HG03521 (cell line): ENCODE measurements around the gene ZSCAN18.

ENCODE experiments used
- ATAC-seq: cut with Tn5 transposase; IDR thresholded peaks from one replicate; pipeline ENCODE4 v1.9.1; 2021; ENCODE audit warnings: mild to moderate bottlenecking, moderate library complexity; ENCODE audit not compliant: unreplicated experiment

ZSCAN18 gene

DNA sequence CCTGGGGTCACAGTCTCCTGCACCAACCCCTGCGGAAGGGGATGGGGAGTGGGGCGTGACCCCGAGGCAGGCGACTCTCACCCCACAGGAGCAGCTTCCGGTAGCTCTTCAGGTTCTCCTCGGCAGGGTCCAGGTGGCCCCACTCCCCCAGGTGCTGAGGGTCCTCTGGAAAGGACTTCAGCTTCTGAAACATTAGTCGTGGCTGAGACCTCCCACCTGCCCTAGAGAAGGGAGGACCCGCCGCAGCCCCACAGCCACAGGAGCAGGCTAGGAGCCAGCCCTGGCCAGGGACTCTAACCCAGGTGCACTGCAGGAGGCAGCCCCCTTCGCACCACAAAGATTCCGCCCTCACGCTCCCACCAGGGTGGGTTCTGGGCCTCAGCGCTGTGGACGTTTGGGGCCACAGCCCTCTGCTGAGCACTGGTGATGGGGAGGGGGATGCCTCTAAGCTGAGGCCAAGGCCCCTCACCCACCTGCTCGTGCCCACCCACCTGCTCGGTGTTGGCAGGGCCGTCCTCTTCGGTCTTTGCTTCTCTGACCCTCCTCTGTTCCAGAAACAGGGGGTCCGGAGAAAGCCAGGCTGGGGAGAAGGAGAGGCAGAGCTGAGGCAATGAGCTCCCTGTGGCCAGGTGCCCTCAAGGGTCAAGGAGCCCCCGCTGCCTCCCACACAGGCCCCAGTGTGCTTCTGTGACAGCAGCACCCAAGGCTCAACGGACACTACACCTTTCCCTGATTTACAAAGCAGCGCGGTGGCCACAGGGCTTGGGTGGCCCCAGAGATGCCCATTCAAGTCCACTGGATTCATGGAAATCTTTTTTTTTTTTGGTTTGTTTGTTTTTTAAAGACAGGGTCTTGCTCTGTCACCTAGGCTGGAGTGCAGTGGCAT lies 11.0 kb downstream of the ZSCAN18 start:
- no peak for ATAC-seq

DNA sequence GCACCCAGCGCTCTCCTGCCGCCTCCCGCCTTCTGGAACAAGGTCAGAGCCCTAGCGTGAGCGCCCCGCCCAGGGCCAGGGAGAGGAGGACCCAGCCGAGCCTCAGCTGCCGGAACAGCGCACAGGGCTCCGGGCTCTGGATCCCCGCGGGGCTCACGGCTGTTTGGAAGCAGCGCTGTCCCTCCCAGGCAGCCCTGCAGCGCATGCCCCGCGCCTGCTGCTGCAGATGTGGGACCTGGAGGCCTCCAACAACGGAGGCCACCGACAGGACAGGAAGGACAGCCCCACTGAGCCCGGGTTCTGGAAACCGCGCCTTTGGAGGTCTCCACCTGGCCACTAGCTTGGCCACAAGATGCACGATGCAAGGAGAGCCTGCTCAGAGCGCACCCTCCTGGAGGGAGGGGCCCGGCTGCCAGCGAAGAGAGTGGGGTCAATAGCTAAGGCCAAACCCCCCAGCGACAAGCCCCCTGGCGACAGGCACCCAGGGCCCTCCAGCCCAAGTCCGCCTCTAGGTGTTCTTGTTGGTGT lies 12.6 kb downstream of the ZSCAN18 start:
- no peak for ATAC-seq

DNA sequence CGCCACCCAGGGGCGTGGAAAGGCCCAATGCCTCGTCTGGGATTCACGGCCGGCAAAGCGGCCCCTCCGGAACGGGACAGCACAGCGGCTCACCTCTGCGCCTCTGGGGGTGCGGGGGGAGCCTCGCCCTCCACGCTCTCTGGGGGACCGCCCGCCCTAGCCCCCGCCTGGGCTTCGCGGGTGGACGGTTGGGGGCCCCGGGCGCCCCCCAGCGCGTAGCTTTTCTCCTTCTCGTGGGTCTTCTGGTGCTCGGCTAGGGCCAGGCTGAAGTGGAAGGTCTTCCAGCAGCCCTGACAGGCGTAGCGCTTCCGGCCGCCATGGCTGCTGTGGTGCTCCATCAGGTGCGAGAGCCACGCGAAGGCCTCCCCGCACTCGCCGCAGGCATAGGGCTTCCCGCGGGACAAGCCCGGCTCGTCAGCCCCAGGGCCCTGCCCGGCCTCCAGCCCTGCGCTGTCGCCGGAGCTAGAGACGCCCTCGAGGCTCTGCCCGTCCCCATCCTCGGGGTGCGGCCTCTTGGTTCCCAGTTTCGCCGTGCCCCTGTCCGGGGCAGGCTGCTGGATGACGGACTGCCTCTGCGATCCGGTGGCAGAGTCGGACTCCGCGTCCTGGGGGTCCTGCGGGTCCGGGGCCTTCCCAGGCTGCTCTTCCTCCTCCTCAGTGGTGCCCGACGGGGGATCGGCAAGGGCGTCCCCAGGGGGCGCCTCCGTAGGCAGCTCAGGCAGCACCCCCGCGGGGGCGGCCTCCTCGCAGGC lies 13.3 kb downstream of the ZSCAN18 start:
- ATAC-seq, result no peak

GRCh38 chr19:58083021-58083420 lies 15.0 kb downstream of the ZSCAN18 start:
- no peak for ATAC-seq

DNA sequence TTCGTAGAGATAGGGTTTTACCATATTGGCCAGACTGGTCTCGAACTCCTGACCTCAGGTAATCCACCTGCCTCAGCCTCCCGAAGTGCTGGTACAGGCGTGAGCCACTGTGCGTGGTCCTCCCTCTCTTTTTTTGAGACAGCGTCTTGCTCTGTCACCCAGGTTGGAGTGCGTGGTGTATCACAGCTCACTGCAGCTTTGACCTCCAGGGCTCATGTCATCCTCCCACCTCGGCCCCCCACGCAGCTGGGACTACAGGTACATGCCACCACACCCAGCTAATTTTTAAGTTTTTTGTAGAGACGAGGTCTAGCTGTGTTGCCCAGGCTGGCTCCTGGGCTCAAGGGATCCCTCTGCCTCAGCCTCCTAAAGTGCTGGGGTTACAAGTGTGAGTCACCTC lies 18.2 kb downstream of the ZSCAN18 start:
- no peak for ATAC-seq

GRCh38 chr19:58067240-58067912 lies 30.7 kb downstream of the ZSCAN18 start:
- ATAC-seq, result no peak

DNA sequence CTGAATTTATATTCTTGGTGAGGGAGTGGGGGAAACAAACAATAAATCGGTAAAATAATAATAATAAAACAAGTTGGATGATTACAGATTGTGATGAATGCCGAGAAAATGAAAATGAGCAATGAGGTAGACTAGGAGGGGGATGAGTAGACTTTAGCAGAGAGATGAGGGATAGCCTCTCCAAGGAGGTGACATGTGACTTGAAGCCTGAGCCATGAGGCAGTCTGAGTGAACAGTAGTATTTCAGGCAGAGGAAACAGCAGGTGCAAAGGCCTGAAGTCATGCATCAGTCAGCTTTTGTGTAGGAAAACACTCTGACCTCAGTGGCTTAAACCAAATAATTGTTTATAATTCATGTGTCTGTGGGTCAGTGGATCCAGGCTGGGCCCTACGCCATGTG lies 34.3 kb downstream of the ZSCAN18 start:
- ATAC-seq, result no peak

- ATAC-seq, result no peak
Observed at GRCh38 chr19:58060231-58060630, 37.8 kb downstream of the ZSCAN18 start.

DNA sequence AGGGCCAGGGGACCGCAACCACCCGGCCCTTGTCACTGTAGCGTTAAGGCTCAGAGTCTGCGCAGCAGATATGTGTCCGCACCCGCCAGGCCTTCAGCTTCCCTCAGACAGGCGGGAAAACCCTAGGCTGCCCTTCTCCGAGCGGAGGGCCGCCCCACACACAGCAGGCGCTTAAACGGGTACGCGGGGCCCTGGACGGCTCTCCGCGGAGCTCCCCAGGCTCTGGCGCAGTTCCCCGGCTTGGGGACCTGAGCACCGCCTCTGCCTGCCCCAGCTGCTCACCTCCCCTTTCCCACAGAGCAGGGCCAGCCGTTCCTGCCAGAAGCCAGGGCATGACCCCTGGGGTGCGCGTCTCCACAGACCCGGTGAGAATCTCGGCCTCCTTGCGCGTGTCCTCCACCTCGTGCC lies 38.4 kb downstream of the ZSCAN18 start:
- ATAC-seq, result no peak

GRCh38 chr19:58059003-58059670 lies 38.9 kb downstream of the ZSCAN18 start, which contains the start of gene ZNF135:
Gene ZNF135 (plus strand): TSS chr19:58059282. CDS start chr19:58060003, 721 bp downstream.
- no peak for ATAC-seq

- ATAC-seq, result no peak
Observed at GRCh38 chr19:58058467-58058866, 39.6 kb downstream of the ZSCAN18 start.

GRCh38 chr19:58056861-58057260 lies 41.2 kb downstream of the ZSCAN18 start:
- no peak for ATAC-seq

DNA sequence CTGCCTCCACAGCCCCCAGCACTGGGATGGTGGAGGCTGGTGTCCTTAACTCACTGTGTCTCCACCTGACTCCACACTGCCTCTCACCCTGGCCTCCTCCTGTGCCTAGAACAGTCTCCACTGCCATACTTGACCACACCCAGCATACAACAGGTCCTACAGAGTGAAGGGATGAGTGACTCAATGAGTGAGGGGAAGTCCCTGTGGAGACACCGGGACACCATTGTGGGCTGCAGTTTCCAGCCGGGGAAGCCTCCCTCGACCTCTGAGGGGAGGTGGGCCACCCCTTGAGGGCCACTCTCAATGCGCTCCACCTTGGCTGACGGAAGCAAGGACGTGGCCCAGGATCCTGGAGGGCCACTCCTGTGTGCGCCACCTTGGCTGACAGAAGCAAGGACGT lies 41.8 kb downstream of the ZSCAN18 start:
- ATAC-seq, result no peak

DNA sequence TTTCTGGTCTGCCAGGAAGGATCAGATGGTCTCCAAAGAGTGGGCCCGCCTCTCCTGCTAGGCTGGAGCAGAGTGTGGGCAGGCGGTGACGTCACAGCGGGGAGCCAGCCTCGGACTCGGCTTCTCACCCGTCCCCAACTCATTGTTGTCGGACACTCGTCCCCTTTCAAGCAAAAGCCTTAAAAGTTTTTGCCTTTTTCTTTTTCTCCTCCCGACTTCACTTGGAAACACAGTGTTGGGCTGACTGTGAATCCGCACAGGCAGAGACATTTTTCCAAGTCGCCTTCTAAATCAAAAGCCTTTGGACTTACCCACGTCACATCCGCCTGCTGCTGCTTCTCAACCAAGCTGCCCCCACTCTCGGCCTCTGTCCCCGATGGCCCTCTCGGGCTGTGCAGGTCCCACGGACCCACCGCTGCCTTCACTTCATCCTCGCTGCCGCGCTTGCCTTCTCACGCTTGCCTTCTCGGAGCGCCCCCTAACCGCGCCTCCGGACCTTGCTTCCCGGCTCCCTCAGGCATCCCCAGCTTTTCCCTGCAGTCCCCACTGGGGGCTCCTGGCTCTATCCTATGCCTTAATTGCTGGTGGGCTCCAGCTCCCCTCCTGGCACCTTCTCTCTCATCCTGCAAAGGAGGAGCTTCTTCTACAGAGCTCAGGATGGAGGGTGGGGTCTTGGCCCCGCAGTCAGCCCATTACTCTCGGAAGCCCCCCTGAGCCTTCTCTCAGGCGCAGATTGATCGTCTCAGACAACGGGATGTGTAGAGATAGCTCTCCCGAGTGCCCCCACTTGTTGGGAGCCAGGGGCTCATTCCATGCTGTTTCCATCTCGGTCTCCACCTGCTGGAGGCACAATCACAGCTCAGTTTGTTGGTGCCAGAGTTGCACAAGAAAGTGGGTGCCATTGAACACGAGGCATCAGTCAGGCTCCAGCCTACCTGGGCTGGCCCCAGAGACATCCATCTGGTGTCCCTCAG lies 42.8 kb downstream of the ZSCAN18 start:
- ATAC-seq, result no peak

DNA sequence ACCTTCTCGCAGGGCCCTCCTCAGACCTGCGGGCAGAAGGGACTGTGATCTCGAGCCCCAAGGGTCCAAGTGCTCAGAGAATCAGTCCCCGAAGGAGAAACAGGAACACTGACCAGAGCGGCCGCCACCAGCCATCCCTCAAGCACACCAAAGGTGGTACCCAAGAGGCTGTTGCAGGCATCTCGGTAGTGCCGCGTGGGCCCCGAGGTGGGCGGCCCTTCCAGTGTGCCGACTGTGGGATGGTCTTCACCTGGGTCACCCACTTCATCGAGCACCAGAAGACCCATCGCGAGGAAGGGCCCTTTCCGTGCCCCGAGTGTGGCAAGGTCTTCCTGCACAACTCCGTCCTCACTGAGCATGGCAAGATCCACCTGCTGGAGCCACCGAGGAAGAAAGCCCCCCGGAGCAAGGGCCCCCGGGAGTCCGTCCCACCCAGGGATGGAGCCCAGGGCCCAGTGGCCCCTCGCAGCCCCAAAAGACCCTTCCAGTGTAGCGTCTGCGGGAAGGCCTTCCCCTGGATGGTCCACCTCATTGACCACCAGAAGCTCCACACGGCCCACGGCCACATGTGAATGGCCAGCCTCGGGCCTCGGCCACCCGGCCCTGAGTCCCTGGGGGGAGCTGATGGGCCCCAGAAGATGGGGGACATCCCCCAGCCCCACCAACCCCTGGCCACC lies 44.4 kb downstream of the ZSCAN18 start:
- no peak for ATAC-seq

DNA sequence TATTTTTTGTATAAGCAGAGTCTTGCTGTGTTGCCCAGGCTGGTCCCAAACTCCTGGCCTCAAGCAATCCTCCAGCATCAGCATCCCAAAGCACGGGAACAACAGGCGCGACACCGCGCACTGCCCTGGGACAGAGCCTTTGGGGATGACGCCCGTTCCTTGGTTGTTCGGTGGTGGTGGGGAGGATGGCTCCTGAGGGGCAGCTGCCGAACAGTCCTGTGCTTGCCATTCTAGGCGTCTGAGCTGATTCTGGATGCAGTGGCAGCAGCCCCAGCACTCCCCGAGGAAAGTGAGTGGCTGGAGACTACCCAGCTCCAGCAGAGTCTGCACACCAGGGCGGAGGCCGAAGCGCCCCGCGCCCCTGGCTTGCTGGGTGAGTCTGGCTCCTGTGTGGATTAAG lies 45.8 kb downstream of the ZSCAN18 start:
- no peak for ATAC-seq

GRCh38 chr19:58047672-58048071 lies 50.4 kb downstream of the ZSCAN18 start:
- ATAC-seq, result no peak

DNA sequence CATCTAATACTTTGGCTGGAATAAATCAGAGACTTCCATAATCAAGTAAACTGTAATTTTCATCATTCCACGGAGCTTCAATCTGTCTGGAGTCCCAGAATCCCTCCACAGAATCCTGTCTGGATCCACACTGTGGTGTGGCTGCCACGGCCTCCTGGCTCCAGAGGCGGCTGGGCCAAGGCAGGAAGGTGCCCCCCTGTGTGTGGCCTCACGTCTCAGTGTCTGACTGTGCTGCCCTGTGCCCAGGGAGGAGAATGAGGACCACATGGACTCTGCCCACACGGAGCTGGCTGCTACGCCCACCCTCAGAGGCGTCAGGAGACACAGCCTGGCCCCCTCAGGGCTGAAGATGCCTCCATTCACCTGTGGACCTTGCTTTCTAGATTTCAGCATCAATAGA lies 51.2 kb downstream of the ZSCAN18 start:
- no peak for ATAC-seq
